COLO829 (cell line): ENCODE data around the gene POU5F1.
A peak's percentile ranks its signal among the peaks of the same experiment; 100 is the strongest.
"Not testable (repeated sequence)": the region's sequence is repeated elsewhere in the genome, so short reads cannot be mapped to it uniquely, and the experiment has no call there.

Source experiments
- DNase-seq: peaks from one replicate; pipeline ENCODE4 v3.0.0; 2012; ENCODE audit warnings: low spot score

POU5F1 gene

GRCh38 chr6:31170600-31170881 is at the start of gene POU5F1:
Gene POU5F1 (minus strand): TSS chr6:31170682. CDS start chr6:31170620, 62 bp downstream.
- no peak for DNase-seq

- no peak for DNase-seq
Observed at GRCh38 chr6:31216208-31216898, 45.9 kb upstream of the POU5F1 start.

- not testable (repeated sequence) for DNase-seq
Observed at GRCh38 chr6:31215216-31215615, 44.7 kb upstream of the POU5F1 start.

- DNase-seq: no peak
Observed at GRCh38 chr6:31214516-31214915, 44.0 kb upstream of the POU5F1 start.

GRCh38 chr6:31210741-31211532 is 40.5 kb upstream of the POU5F1 start:
- DNase-seq: no peak

GRCh38 chr6:31210123-31210522 is 39.6 kb upstream of the POU5F1 start:
- DNase-seq: no peak

- no peak for DNase-seq
Observed at GRCh38 chr6:31209137-31209536, 38.7 kb upstream of the POU5F1 start.

- DNase-seq: no peak
Observed at GRCh38 chr6:31208506-31208905, 38.0 kb upstream of the POU5F1 start.

GRCh38 chr6:31205638-31206037 is 35.2 kb upstream of the POU5F1 start:
- DNase-seq: no peak

- DNase-seq: no peak
Observed at GRCh38 chr6:31204751-31205145, 34.3 kb upstream of the POU5F1 start.

GRCh38 chr6:31203345-31203979 is 33.0 kb upstream of the POU5F1 start:
- no peak for DNase-seq

GRCh38 chr6:31202259-31203166 is 32.0 kb upstream of the POU5F1 start:
- DNase-seq: no peak

- DNase-seq: not testable (repeated sequence)
Observed at GRCh38 chr6:31199105-31199452, 28.6 kb upstream of the POU5F1 start.

GRCh38 chr6:31197559-31198305 is 27.2 kb upstream of the POU5F1 start:
- DNase-seq: peak; percentile 69

- DNase-seq: not testable (repeated sequence)
Observed at GRCh38 chr6:31196251-31197022, 26.0 kb upstream of the POU5F1 start.

- DNase-seq: not testable (repeated sequence)
Observed at GRCh38 chr6:31195308-31195979, 25.0 kb upstream of the POU5F1 start.

- DNase-seq: no peak
Observed at GRCh38 chr6:31194061-31194834, 23.8 kb upstream of the POU5F1 start.

GRCh38 chr6:31193206-31193605 is 22.7 kb upstream of the POU5F1 start:
- DNase-seq: no peak

GRCh38 chr6:31192431-31193105 is 22.1 kb upstream of the POU5F1 start:
- not testable (repeated sequence) for DNase-seq
